ENCODE measurements around the gene CSDE1.

- TF ChIP-seq, protein P1, sequence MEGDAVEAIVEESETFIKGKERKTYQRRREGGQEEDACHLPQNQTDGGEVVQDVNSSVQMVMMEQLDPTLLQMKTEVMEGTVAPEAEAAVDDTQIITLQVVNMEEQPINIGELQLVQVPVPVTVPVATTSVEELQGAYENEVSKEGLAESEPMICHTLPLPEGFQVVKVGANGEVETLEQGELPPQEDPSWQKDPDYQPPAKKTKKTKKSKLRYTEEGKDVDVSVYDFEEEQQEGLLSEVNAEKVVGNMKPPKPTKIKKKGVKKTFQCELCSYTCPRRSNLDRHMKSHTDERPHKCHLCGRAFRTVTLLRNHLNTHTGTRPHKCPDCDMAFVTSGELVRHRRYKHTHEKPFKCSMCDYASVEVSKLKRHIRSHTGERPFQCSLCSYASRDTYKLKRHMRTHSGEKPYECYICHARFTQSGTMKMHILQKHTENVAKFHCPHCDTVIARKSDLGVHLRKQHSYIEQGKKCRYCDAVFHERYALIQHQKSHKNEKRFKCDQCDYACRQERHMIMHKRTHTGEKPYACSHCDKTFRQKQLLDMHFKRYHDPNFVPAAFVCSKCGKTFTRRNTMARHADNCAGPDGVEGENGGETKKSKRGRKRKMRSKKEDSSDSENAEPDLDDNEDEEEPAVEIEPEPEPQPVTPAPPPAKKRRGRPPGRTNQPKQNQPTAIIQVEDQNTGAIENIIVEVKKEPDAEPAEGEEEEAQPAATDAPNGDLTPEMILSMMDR (IDR thresholded peaks at IDR 0.05): no peak
- no peak for TF ChIP-seq POLR2A (IDR thresholded peaks at IDR 0.05)
- no peak for TF ChIP-seq POLR2AphosphoS5 (IDR thresholded peaks at IDR 0.05)
- TF ChIP-seq EP300 (IDR thresholded peaks at IDR 0.05): no peak
Observed at GRCh38 chr1:114750780-114751179, 7.0 kb downstream of the CSDE1 start.
